ENCODE measurements around the gene MPPED2. TPM values are rescaled to one million over a fixed set of nuclear protein-coding genes. Genes with fewer than 3 reads are reported as not detected.

MPPED2 gene
- polyA plus RNA-seq, 3 donors = 0.29 to 0.59 (median 0.52) TPM

GRCh38 chr11:30608534-30608933 lies 22.4 kb upstream of the MPPED2 start:
- H4K20me1 ChIP-seq (ENCODE audit: insufficient read depth, low read length) = no peaks in the 10 kb centered on the region
- H3K9me3 ChIP-seq (replicated peaks in 1 of 2; ENCODE audit: control insufficient read depth in 1 of 2, insufficient read depth in 1 of 2, low read length in 2 of 2) = no peaks in the 10 kb centered on the region
- no peaks in the 10 kb centered on the region for H3K27me3 ChIP-seq (ENCODE audit: control insufficient read depth in 2 of 2, insufficient read depth in 2 of 2, low read length in 2 of 2)
- H3K4me1 ChIP-seq (ENCODE audit: control insufficient read depth in 1 of 2, insufficient read depth in 2 of 2, low read length in 2 of 2) = no peaks in the 10 kb centered on the region
- Mint-ChIP-seq H3K4me3 (no peak overlapping the region), H3K4me1 (no peaks in the 10 kb centered on the region), H3K36me3 (no peaks in the 10 kb centered on the region), H3K27me3 (ENCODE audit: low read depth in 3 of 3) (peaks cover 0 to 4% (median 0%) of the 10 kb centered on the region in 3 donors), H3K27ac (no peak overlapping the region), H3K9me3 (no peaks in the 10 kb centered on the region)
- H3K36me3 ChIP-seq (replicated peaks in 1 of 2; ENCODE audit: control insufficient read depth in 1 of 2, insufficient read depth in 2 of 2, low read length in 2 of 2) = no peaks in the 10 kb centered on the region
- H3K9ac ChIP-seq (ENCODE audit: insufficient read depth, low read length, poor library complexity, severe bottlenecking) = no peak overlapping the region
- no peak overlapping the region for H2AFZ ChIP-seq (ENCODE audit: insufficient read depth, low read depth, low read length, poor library complexity, severe bottlenecking)
- H3K27ac ChIP-seq (ENCODE audit: low read depth in 1 of 2, low read length in 2 of 2) = no peak overlapping the region
- H3K4me2 ChIP-seq (replicated peaks; ENCODE audit: extremely low read depth, low read length, poor library complexity, severe bottlenecking) = no peak overlapping the region
- H3K4me3 ChIP-seq (replicated peaks in 1 of 3; ENCODE audit: low read depth in 2 of 3, low read length in 3 of 3) = no peak overlapping the region
- DNase-seq = no peak
- H3K79me2 ChIP-seq (ENCODE audit: insufficient read depth, low read length) = no peaks in the 10 kb centered on the region
- intact Hi-C loops (cut with micrococcal nuclease) = no loop called here
- no peak for TF ChIP-seq CTCF (IDR thresholded peaks at IDR 0.05)

GRCh38 chr11:30605036-30605605 lies 19.0 kb upstream of the MPPED2 start:
- Mint-ChIP-seq H3K36me3 (no peaks in the 10 kb centered on the region), H3K9me3 (peaks cover 2 to 6% (median 3%) of the 10 kb centered on the region in 7 donors), H3K27me3 (ENCODE audit: low read depth in 3 of 3) (peaks cover 0 to 4% (median 0%) of the 10 kb centered on the region in 3 donors), H3K27ac (no peak overlapping the region), H3K4me3 (no peak overlapping the region), H3K4me1 (no peaks in the 10 kb centered on the region)
- no peak for TF ChIP-seq CTCF (IDR thresholded peaks at IDR 0.05)
- DNase-seq = no peak
- Histone ChIP-seq H4K20me1 (ENCODE audit: insufficient read depth, low read length) (no peaks in the 10 kb centered on the region), H2AFZ (ENCODE audit: insufficient read depth, low read depth, low read length, poor library complexity, severe bottlenecking) (no peak overlapping the region), H3K4me3 (replicated peaks in 1 of 3; ENCODE audit: low read depth in 2 of 3, low read length in 3 of 3) (no peak overlapping the region), H3K9ac (ENCODE audit: insufficient read depth, low read length, poor library complexity, severe bottlenecking) (no peak overlapping the region), H3K4me2 (replicated peaks; ENCODE audit: extremely low read depth, low read length, poor library complexity, severe bottlenecking) (no peak overlapping the region), H3K27me3 (ENCODE audit: control insufficient read depth in 2 of 2, insufficient read depth in 2 of 2, low read length in 2 of 2) (no peaks in the 10 kb centered on the region), H3K9me3 (replicated peaks in 1 of 2; ENCODE audit: control insufficient read depth in 1 of 2, insufficient read depth in 1 of 2, low read length in 2 of 2) (peaks cover 0 to 7% of the 10 kb centered on the region in 2 donors), H3K36me3 (replicated peaks in 1 of 2; ENCODE audit: control insufficient read depth in 1 of 2, insufficient read depth in 2 of 2, low read length in 2 of 2) (no peaks in the 10 kb centered on the region), H3K4me1 (ENCODE audit: control insufficient read depth in 1 of 2, insufficient read depth in 2 of 2, low read length in 2 of 2) (no peaks in the 10 kb centered on the region), H3K27ac (ENCODE audit: low read depth in 1 of 2, low read length in 2 of 2) (no peak overlapping the region), H3K79me2 (ENCODE audit: insufficient read depth, low read length) (no peaks in the 10 kb centered on the region)
- WGBS (ENCODE audit: insufficient coverage) = 0% methylated on average over 1 of the region's 3 CpGs
- intact Hi-C loops (cut with micrococcal nuclease) = no loop called here

Data from CD14-positive monocyte (primary cell).